ENCODE data around the gene TBX1. TPM values are rescaled to one million over a fixed set of nuclear protein-coding genes. Genes with fewer than 3 reads are reported as not detected.
A peak's percentile ranks its signal among the peaks of the same experiment; 100 is the strongest.

The TBX1 gene
- total and polyA plus RNA-seq, 2 of the 8 experiments (the other 6 are each of a cell fraction or from before 2014, with no cell fraction given) = 0.28 TPM; not detected in 1

- CTCF ChIA-PET (ENCODE audit: partially characterized antibody) = interaction anchor here (0.7 to 5.6 kb wide), 8 partner anchors 9 to 156 kb away, joined by 3 to 48 read pairs (median 3); no protein-coding TSS in a partner anchor
- H3K4me2 ChIP-seq (ENCODE audit: insufficient read depth in 1 of 2, low read depth in 2 of 2, low read length in 2 of 2) = peak overlapping the region; percentile 61 to 62
- no peak overlapping the region for H3K27ac ChIP-seq (ENCODE audit: low read depth, low read length)
- peak overlapping the region; percentile 40; the same call in 1 of the 2 replicates for H4K8ac ChIP-seq (ENCODE audit: extremely low read depth, insufficient read depth, low read length)
- H3K4ac ChIP-seq (replicated peaks; ENCODE audit: insufficient read length, low read depth, low read length) = no peak overlapping the region
- POLR2A ChIA-PET (ENCODE audit: partially characterized antibody) = interaction anchor here (1.6 to 3.1 kb wide), 2 partner anchors 10 to 11 kb away, joined by 4 to 21 read pairs; no protein-coding TSS in a partner anchor
- no peak overlapping the region for H2AK5ac ChIP-seq (ENCODE audit: low read depth, low read length)
- H2BK15ac ChIP-seq (ENCODE audit: low read length) = no peak overlapping the region
- H3K9ac ChIP-seq (replicated peaks in 1 of 4; ENCODE audit: extremely low read depth in 1 of 4, low read depth in 3 of 4, low read length in 3 of 4) = no peak overlapping the region
- H3K79me1 ChIP-seq (ENCODE audit: low read depth, low read length) = no peaks in the 10 kb centered on the region
- no peak overlapping the region for H4K5ac ChIP-seq (ENCODE audit: insufficient read length, low read depth, low read length)
- no peak overlapping the region for H3K56ac ChIP-seq (replicated peaks; ENCODE audit: insufficient read length, low read depth, low read length)
- H2BK120ac ChIP-seq (replicated peaks; ENCODE audit: low read depth, low read length) = no peak overlapping the region
- no peak overlapping the region for H2BK12ac ChIP-seq (ENCODE audit: low read depth, low read length)
- no peaks in the 10 kb centered on the region for H3K9me3 ChIP-seq (ENCODE audit: insufficient read depth in 2 of 2, low read depth in 1 of 2, low read length in 1 of 2)
- peaks cover 79 to 95% (median 93%) of the 10 kb centered on the region in 4 experiments for H3K27me3 ChIP-seq (replicated peaks in 1 of 4; ENCODE audit: control insufficient read depth in 3 of 4, extremely low read depth in 1 of 4, insufficient read depth in 3 of 4, low read length in 3 of 4)
- H3K18ac ChIP-seq (ENCODE audit: extremely low read depth, low read length) = no peak overlapping the region
- H4K91ac ChIP-seq (replicated peaks; ENCODE audit: insufficient read length, low read length) = no peak overlapping the region
- peaks cover 4% of the 10 kb centered on the region; the same call in 1 of the 2 replicates for H3K23me2 ChIP-seq (ENCODE audit: low read depth, low read length)
- no peak overlapping the region for H2AFZ ChIP-seq (ENCODE audit: low read length)
- WGBS, 2 experiments (ENCODE audit: extremely low coverage in 1 of 2, insufficient coverage in 1 of 2, insufficient read length in 1 of 2, insufficient replicate concordance in 2 of 2, low coverage in 1 of 2, low lambda C conversion rate in 2 of 2, missing lambda C conversion rate in 1 of 2) = 8% methylated on average over 37 of the region's 103 CpGs; no CpG with 5 or more reads in 1 of the 2 experiments
- H2BK5ac ChIP-seq (ENCODE audit: low read depth, low read length) = no peak overlapping the region
- no peaks in the 10 kb centered on the region for H3K79me2 ChIP-seq (ENCODE audit: control insufficient read depth in 1 of 2, insufficient read depth in 2 of 2, low read length in 2 of 2)
- no peak overlapping the region for H3K23ac ChIP-seq (ENCODE audit: insufficient read length)
- H3K14ac ChIP-seq (ENCODE audit: insufficient read length) = no peak overlapping the region
- peaks cover 0 to 45% (median 32%) of the 10 kb centered on the region in 4 experiments; a peak in 6 of 7 replicates for H3K4me1 ChIP-seq (replicated peaks in 1 of 4; ENCODE audit: control insufficient read depth in 3 of 4, insufficient read depth in 4 of 4, low read length in 3 of 4)
- H2BK20ac ChIP-seq (ENCODE audit: low read length) = no peak overlapping the region
- H4K20me1 ChIP-seq (replicated peaks in 1 of 2; ENCODE audit: control insufficient read depth in 1 of 2, insufficient read depth in 2 of 2, low read length in 2 of 2) = peaks cover 14 to 29% of the 10 kb centered on the region in 2 experiments
- FAIRE-seq (no peak), DNase-seq (ENCODE audit: low read depth in 1 of 2, low spot score in 2 of 2) (peak in 1 of 2 experiments; percentile 87)
- H3K4me3 ChIP-seq (ENCODE audit: extremely low read depth in 1 of 4, insufficient read depth in 2 of 4, low read depth in 3 of 4, low read length in 4 of 4) = peak overlapping the region in 2 of 4 experiments; percentile 6 to 44; a peak in 3 of 8 replicates
- H3K36me3 ChIP-seq (ENCODE audit: control insufficient read depth in 2 of 4, insufficient read depth in 4 of 4, low read length in 3 of 4) = peaks cover 0 to 3% (median 0%) of the 10 kb centered on the region in 4 experiments; a peak in 1 of 8 replicates
- TF ChIP-seq CREB1 (IDR thresholded peaks at IDR 0.05) (peak; percentile 26; the same call in 1 of the 2 replicates), CTCF (IDR thresholded peaks at IDR 0.05; ENCODE audit: control extremely low read depth in 1 of 3, insufficient read depth in 1 of 3, low read depth in 1 of 3, low read length in 3 of 3) (peak; percentile 29 to 52 (median 39)), FOSL1 (IDR thresholded peaks at IDR 0.05; ENCODE audit: insufficient read depth, low read depth, low read length) (0 out of 2 replicates have a peak, but pooled peaks have one; percentile 28), KDM1A (IDR thresholded peaks at IDR 0.05; ENCODE audit: borderline replicate concordance, low read length) (peak; percentile 53; the same call in 1 of the 2 replicates), MAFK (IDR thresholded peaks at IDR 0.05; ENCODE audit: low read depth, low read length) (no peak), SP1 (IDR thresholded peaks at IDR 0.05; ENCODE audit: low read depth, low read length) (0 out of 2 replicates have a peak, but pooled peaks have one; percentile 22), POLR2A (IDR thresholded peaks at IDR 0.05; ENCODE audit: control extremely low read depth in 1 of 2, low read depth in 2 of 2, low read length in 2 of 2) (no peak), RAD21 (IDR thresholded peaks at IDR 0.05 in 1 of 2, conservative IDR thresholded peaks at IDR 0.05 in 1 of 2; ENCODE audit: low read depth in 2 of 2, low read length in 2 of 2) (peak; percentile 46 to 49)
These were observed 6.2 kb downstream of the TBX1 start for GRCh38 chr22:19766511-19767426.
